ENCODE measurements around the gene KDM4B.

- TF ChIP-seq CTCF (conservative IDR thresholded peaks at IDR 0.05 in 1 of 2, IDR thresholded peaks at IDR 0.05 in 1 of 2; ENCODE audit: low read depth in 1 of 2, low read length in 2 of 2) (no peak), EZH2 (IDR thresholded peaks at IDR 0.05; ENCODE audit: low read length, missing control alignments) (no peak)
These were observed 93.3 kb downstream of the KDM4B start for GRCh38 chr19:5062195-5062594.
